IMR-90 (cell line): Measurements from ENCODE around the gene ADM5. TPM values are rescaled to one million over a fixed set of nuclear protein-coding genes. Genes with fewer than 3 reads are reported as not detected.

Experiments used
- ATAC-seq: fragments of 200-7000 bp; cut with Tn5 transposase; 2 replicates; pipeline ENCODE4 v1.9.1; 2020; ENCODE audit warnings: low read depth, mild to moderate bottlenecking, moderate library complexity
- BruUV-seq: library from RNA; stranded (reverse); fragments of 400-500 nt; replicated peaks from 2 replicates; lab custom pipeline; 2021; lab: Mats Ljungman, UMichigan
- CTCF ChIA-PET: fragments of 300-600 bp; formaldehyde crosslinking; extraction: SDS; loops from one replicate; lab custom pipeline; 2021; ENCODE audit warnings: antibody characterized with exemption; lab: Yijun Ruan, JAX
- POLR2A ChIA-PET: fragments of 300-600 bp; sonication (Branson Sonifier 250); formaldehyde crosslinking; loops from one replicate; lab custom pipeline; 2022; ENCODE audit warnings: antibody characterized with exemption; ENCODE audit not compliant: unreplicated experiment; lab: Charles Lee
- DNase-seq: peaks from one replicate; pipeline ENCODE4 v3.0.0; 2013
- H2AFZ ChIP-seq: replicated peaks from 2 replicates; pipeline ENCODE3; 2013; ENCODE audit warnings: low read length, mild to moderate bottlenecking; ENCODE audit not compliant: poor library complexity
- H2AK5ac ChIP-seq: 2 replicates; pipeline ENCODE4 v1.6.1; 2013; ENCODE audit warnings: low read depth, low read length, inconsistent platforms
- H2AK9ac ChIP-seq: replicated peaks from 2 replicates; pipeline ENCODE3; 2013; ENCODE audit warnings: mild to moderate bottlenecking, low read depth, low read length, moderate library complexity; ENCODE audit not compliant: poor library complexity
- H2BK120ac ChIP-seq: 2 replicates; pipeline ENCODE4 v1.6.1; 2013; ENCODE audit warnings: low read depth, low read length, inconsistent platforms
- H2BK15ac ChIP-seq: 3 replicates; pipeline ENCODE4 v1.6.1; 2013; ENCODE audit warnings: low read depth, low read length, inconsistent platforms
- H2BK20ac ChIP-seq: 2 replicates; pipeline ENCODE4 v1.6.1; 2013; ENCODE audit warnings: low read depth, mild to moderate bottlenecking, inconsistent platforms, low read length, moderate library complexity
- H2BK5ac ChIP-seq: 2 replicates; pipeline ENCODE4 v1.6.1; 2013; ENCODE audit warnings: mild to moderate bottlenecking, low read depth, low read length, inconsistent platforms; ENCODE audit not compliant: poor library complexity, severe bottlenecking
- H3K14ac ChIP-seq: replicated peaks from 2 replicates; pipeline ENCODE4 v1.6.1; 2013; ENCODE audit warnings: low read depth, low read length, inconsistent platforms
- H3K18ac ChIP-seq: 2 replicates; pipeline ENCODE4 v1.6.1; 2013; ENCODE audit warnings: low read depth, low read length, control low read depth
- H3K23ac ChIP-seq: 2 replicates; pipeline ENCODE4 v1.6.1; 2013; ENCODE audit warnings: low read depth, low read length, inconsistent platforms
- H3K27ac ChIP-seq: 2 replicates; pipeline ENCODE4 v1.5.1; 2013; ENCODE audit warnings: mild to moderate bottlenecking, control low read depth, low read length; ENCODE audit not compliant: insufficient read depth
- H3K27me3 ChIP-seq: 2 replicates; pipeline ENCODE4 v1.6.1; 2013; ENCODE audit warnings: low read length; ENCODE audit not compliant: control insufficient read depth, insufficient read depth
- H3K36me3 ChIP-seq: 2 replicates; pipeline ENCODE4 v1.6.1; 2013; ENCODE audit warnings: low read length, mixed read lengths; ENCODE audit not compliant: control insufficient read depth, insufficient read depth
- H3K4ac ChIP-seq: 2 replicates; pipeline ENCODE4 v1.6.1; 2013; ENCODE audit warnings: low read depth, low read length, inconsistent platforms
- H3K4me1 ChIP-seq: 2 replicates; pipeline ENCODE4 v1.6.1; 2013; ENCODE audit warnings: low read length, mixed read lengths; ENCODE audit not compliant: control insufficient read depth, insufficient read depth
- H3K4me2 ChIP-seq: 2 replicates; pipeline ENCODE4 v1.6.1; 2013; ENCODE audit warnings: low read depth, mild to moderate bottlenecking, control low read depth, low read length, moderate library complexity
- H3K4me3 ChIP-seq: 2 replicates; pipeline ENCODE4 v1.5.1; 2013; ENCODE audit warnings: low read depth, mild to moderate bottlenecking, control low read depth, low read length, moderate library complexity; ENCODE audit not compliant: insufficient read depth
- H3K56ac ChIP-seq: 2 replicates; pipeline ENCODE4 v1.6.1; 2013; ENCODE audit warnings: low read length, inconsistent platforms; ENCODE audit not compliant: insufficient read depth; ENCODE audit errors: extremely low read depth
- H3K79me1 ChIP-seq, 2 experiments: 2 replicates each; pipeline ENCODE4 v1.6.1; 2013; ENCODE audit warnings: low read length in 2 of 2, inconsistent platforms in 1 of 2, low read depth in 1 of 2
- H3K9ac ChIP-seq: 2 replicates; pipeline ENCODE4 v1.6.1; 2013; ENCODE audit warnings: low read depth, low read length, control low read depth
- H3K9me1 ChIP-seq: 2 replicates; pipeline ENCODE4 v1.6.1; 2013; ENCODE audit warnings: low read length, inconsistent platforms; ENCODE audit not compliant: insufficient read depth
- H3K9me3 ChIP-seq: 2 replicates; pipeline ENCODE4 v1.6.1; 2013; ENCODE audit warnings: low read length; ENCODE audit not compliant: control insufficient read depth, insufficient read depth
- H4K20me1 ChIP-seq: 2 replicates; pipeline ENCODE4 v1.6.1; 2013; ENCODE audit warnings: low read length, inconsistent platforms; ENCODE audit not compliant: insufficient read depth
- H4K5ac ChIP-seq: 2 replicates; pipeline ENCODE4 v1.6.1; 2013; ENCODE audit warnings: mild to moderate bottlenecking, low read depth, low read length, control low read depth
- H4K8ac ChIP-seq, 2 experiments: 2 replicates each; pipeline ENCODE4 v1.6.1; 2013; ENCODE audit warnings: low read depth in 2 of 2, low read length in 2 of 2, control low read depth in 1 of 2, inconsistent platforms in 1 of 2
- H4K91ac ChIP-seq: 2 replicates; pipeline ENCODE4 v1.6.1; 2013; ENCODE audit warnings: low read depth, low read length, inconsistent platforms; ENCODE audit not compliant: insufficient read depth
- RCOR1 ChIP-seq: IDR thresholded peaks from 2 replicates; pipeline ENCODE4 v1.6.1; 2012; ENCODE audit warnings: mild to moderate bottlenecking, low read length, improper control_type of control experiment; ENCODE audit not compliant: insufficient replicate concordance
- SMC3 ChIP-seq: fragments of 150-350 bp; IDR thresholded peaks from 2 replicates; pipeline ENCODE4 v1.6.1; 2016; ENCODE audit warnings: low read depth, mild to moderate bottlenecking, antibody characterized with exemption, low read length, moderate library complexity
- WGBS, 2 experiments: methylation state at CpG; one replicate each; pipeline versions ENCODE4 v1.1.5 to v1.1.7; 2013; ENCODE audit warnings: missing lambda C conversion rate in 2 of 2; ENCODE audit not compliant: insufficient read length in 1 of 2; ENCODE audit errors: extremely low coverage in 2 of 2; 5-methylcytosine and 5-hydroxymethylcytosine counted together
- dilution Hi-C: fragments of 300-500 bp; cut with HindIII; formaldehyde crosslinking; loops from one replicate; pipeline ENCODE4 v1.14.3; 2018; ENCODE audit warnings: low sequenced_read_pairs; ENCODE audit not compliant: unreplicated experiment
- in situ Hi-C: fragments of 300-500 bp; cut with MboI; formaldehyde crosslinking; loops from 3 replicates; pipeline ENCODE4 v1.14.3; 2019; ENCODE audit warnings: low sequenced_read_pairs, inconsistent platforms, mixed read lengths
- intact Hi-C: fragments of 100-400 bp; cut with micrococcal nuclease; formaldehyde crosslinking; loops from 2 replicates; pipeline ENCODE4 v1.10.0; 2022
- polyA plus RNA-seq, 3 experiments: library from polyadenylated mRNA; depleted of rRNA; stranded (reverse); fragments of >200 nt; gene quantifications; 2 replicates each; pipeline ENCODE4 v1.2.3, GENCODE V29; 2012; ENCODE audit warnings: low replicate concordance in 1 of 3
- total RNA-seq: library from RNA; depleted of rRNA; stranded (reverse); fragments of >200 nt; gene quantifications from 2 replicates; pipeline ENCODE4 v1.2.3, GENCODE V29; 2012

ADM5 gene
- total and polyA plus RNA-seq, 2 of the 4 experiments (the other 2 are of a cell fraction) = 0.18 to 0.99 TPM

- no peak for ATAC-seq
- intact Hi-C loops = no loop called here
These were observed 43.4 kb upstream of the ADM5 start for GRCh38 chr19:49645995-49646394.

More at GRCh38 chr19:49645995-49646394, 43.4 kb upstream of the ADM5 start:
- 100% methylated on average over 2 of the region's 13 CpGs; no CpG with 5 or more reads in 1 of the 2 experiments for WGBS, 2 experiments
- peaks cover 3% of the 10 kb centered on the region for H3K4me1 ChIP-seq
- H3K4ac ChIP-seq = no peak overlapping the region
- no peak overlapping the region for H2BK120ac ChIP-seq
- H3K56ac ChIP-seq = no peak overlapping the region
- dilution Hi-C loops = no loop called here
- H4K5ac ChIP-seq = no peak overlapping the region
- H3K18ac ChIP-seq = no peak overlapping the region
- H3K36me3 ChIP-seq = peaks cover 36% of the 10 kb centered on the region
- no peak overlapping the region for H2AK9ac ChIP-seq
- no peaks in the 10 kb centered on the region for H3K27me3 ChIP-seq
- ChIA-PET POLR2A (no interaction called here), CTCF (no interaction called here)
- no peak for TF ChIP-seq RCOR1
- no peak for TF ChIP-seq SMC3
- no peak overlapping the region for H3K23ac ChIP-seq
- 0 out of 2 replicates have a peak, but pooled peaks cover 8% of the 10 kb centered on the region for H3K9me1 ChIP-seq
- H3K79me1 ChIP-seq = peaks cover 49 to 76% of the 10 kb centered on the region in 2 experiments
- no peak overlapping the region for H4K91ac ChIP-seq
- H2BK5ac ChIP-seq = no peak overlapping the region
- H3K27ac ChIP-seq = no peak overlapping the region
- no peaks in the 10 kb centered on the region for H3K9me3 ChIP-seq
- H3K4me3 ChIP-seq = no peak overlapping the region
- H3K14ac ChIP-seq = no peak overlapping the region
- no peak overlapping the region for H3K9ac ChIP-seq
- in situ Hi-C loops = no loop called here
- no TSS peak for BruUV-seq
- no peak overlapping the region for H2BK20ac ChIP-seq
- no peak overlapping the region for H2AFZ ChIP-seq
- no peak overlapping the region for H3K4me2 ChIP-seq
- no peak overlapping the region for H4K8ac ChIP-seq
- peaks cover 47% of the 10 kb centered on the region for H4K20me1 ChIP-seq
- H2AK5ac ChIP-seq = no peak overlapping the region
- no peak for DNase-seq
- no peak overlapping the region for H2BK15ac ChIP-seq
